Pancreas (tissue), 10 donors: ENCODE data around the gene IGSF21. TPM values are rescaled to one million over a fixed set of nuclear protein-coding genes. Genes with fewer than 3 reads are reported as not detected.

Experiments
- ATAC-seq, 4 donors: fragments of 200-7000 bp; cut with Tn5 transposase; one replicate each; pipeline versions ENCODE4 v1.8.0 to v1.9.1; 2020; ENCODE audit warnings: mild to moderate bottlenecking in 4 of 4, moderate library complexity in 4 of 4
- DNase-seq, 6 donors: peaks; one replicate each; pipeline ENCODE4 v3.0.0-alpha.2; 2020
- FAIRE-seq: peaks from 2 replicates; lab custom pipeline; 2012; peaks lifted over from hg19 to GRCh38; lab: Jason Lieb, UNC
- H3K27ac ChIP-seq, 4 donors: fragments of 200-600 bp; sonication (generic); 1 replicate in 3 of 4; 2 replicates in 1 of 4; pipeline versions ENCODE4 v1.5.0 to v1.8.0; 2020
- H3K27me3 ChIP-seq, 4 donors: fragments of 200-600 bp; one replicate each; pipeline ENCODE4 v1.8.0; 2021
- H3K36me3 ChIP-seq, 3 donors: fragments of 200-600 bp; sonication (generic) in 1 of 3; one replicate each; pipeline versions ENCODE4 v1.5.0 to v1.8.0; 2020 to 2021
- H3K4me1 ChIP-seq, 3 donors: fragments of 200-600 bp; one replicate each; pipeline ENCODE4 v1.8.0; 2021
- H3K4me3 ChIP-seq, 4 donors: fragments of 200-600 bp; sonication (generic) in 2 of 4; one replicate each; pipeline versions ENCODE4 v1.5.0 to v1.8.0; 2020 to 2021
- H3K9me3 ChIP-seq, 4 donors: fragments of 200-600 bp; one replicate each; pipeline ENCODE4 v1.8.0; 2021
- CTCF ChIP-seq, 4 donors: fragments of 200-600 bp; sonication (generic) in 3 of 4; IDR thresholded peaks; one replicate each; pipeline versions ENCODE4 v1.5.0 to v1.8.0; 2021; ENCODE audit warnings: antibody characterized with exemption in 4 of 4
- WGBS, 2 donors: extraction: QIAGEN DNeasy Blood & Tissue Kit; methylation state at CpG; one replicate each; pipeline ENCODE4 v1.1.7; 2013; 5-methylcytosine and 5-hydroxymethylcytosine counted together
- intact Hi-C, 3 donors: fragments of 100-400 bp; cut with DNase I; formaldehyde crosslinking; loops; one replicate each; pipeline versions ENCODE4 v1.11.1 to v1.14.2; 2022
- polyA plus RNA-seq, 2 donors: library from polyadenylated mRNA; stranded (reverse); fragments of 200-250 nt; gene quantifications; one replicate each; pipeline ENCODE4 v1.2.3, GENCODE V29; 2013
- total RNA-seq, 6 donors: library from RNA; stranded (reverse); fragmentation: NEBNext Ultra II Directional in 4 of 6; extraction: Animal tissue kit (Norgen Biotek cat#: 25700) in 4 of 6; gene quantifications; one replicate each; pipeline versions ENCODE4 v1.2.1 to v1.2.4, GENCODE V29; 2021 to 2023
- donor health status: healthy with polysubstance abuse.
- donor health status: DM: no; HTN: no; CAD: no; lungs with moderate emphysema.
- donor health status: DM: no; HTN: no; CAD: no.
- donor health status: control.
- donor health status: control.
- donor health status: Bipolar disorder and iron deficiency.
- donor health status: DM: yes; HTN: yes; CAD: no.
- donor health status: DM: no; HTN: no; CAD: no.
- donor health status: DM: no; HTN: no; CAD: no.
- donor health status: DM: yes; HTN: yes; CAD: no.

The IGSF21 gene
- total and polyA plus RNA-seq, 8 donors = 0.28 to 1.3 (median 0.92) TPM; not detected in 1

- Histone ChIP-seq H3K27ac (no peak overlapping the region), H3K4me3 (no peak overlapping the region), H3K36me3 (no peaks in the 10 kb centered on the region), H3K4me1 (no peaks in the 10 kb centered on the region), H3K27me3 (no peaks in the 10 kb centered on the region), H3K9me3 (no peaks in the 10 kb centered on the region)
- intact Hi-C loops = no loop called here
- WGBS, 2 donors = 27 to 28% methylated on average over 2 of the region's 2 CpGs
- ATAC-seq (no peak), FAIRE-seq (no peak), DNase-seq (no peak)
- no peak for TF ChIP-seq CTCF (IDR thresholded peaks at IDR 0.05)
Measured at GRCh38 chr1:18327650-18328049, 220.1 kb downstream of the IGSF21 start.

- FAIRE-seq = no peak
- no peak for TF ChIP-seq CTCF (IDR thresholded peaks at IDR 0.05)
Measured at GRCh38 chr1:18328803-18329202, 221.2 kb downstream of the IGSF21 start.

GRCh38 chr1:18329469-18330253 is 222.1 kb downstream of the IGSF21 start:
- H3K27ac ChIP-seq = no peak overlapping the region
- no peaks in the 10 kb centered on the region for H3K36me3 ChIP-seq
- intact Hi-C loops = no loop called here
- DNase-seq (no peak), ATAC-seq (no peak), FAIRE-seq (no peak)
- TF ChIP-seq CTCF (IDR thresholded peaks at IDR 0.05) = no peak
- H3K27me3 ChIP-seq = peaks cover 0 to 1% (median 0%) of the 10 kb centered on the region in 4 donors
- H3K9me3 ChIP-seq = no peaks in the 10 kb centered on the region
- H3K4me1 ChIP-seq = no peaks in the 10 kb centered on the region
- 58 to 64% methylated on average over 9 of the region's 9 CpGs for WGBS, 2 donors
- H3K4me3 ChIP-seq = no peak overlapping the region

More at GRCh38 chr1:18328803-18329202, 221.2 kb downstream of the IGSF21 start:
- Histone ChIP-seq H3K27ac (no peak overlapping the region), H3K9me3 (no peaks in the 10 kb centered on the region), H3K27me3 (no peaks in the 10 kb centered on the region), H3K36me3 (no peaks in the 10 kb centered on the region), H3K4me3 (no peak overlapping the region), H3K4me1 (no peaks in the 10 kb centered on the region)
- no peak for ATAC-seq
- intact Hi-C loops = no loop called here
- DNase-seq = no peak
- 66 to 67% methylated on average over 4 of the region's 4 CpGs for WGBS, 2 donors

GRCh38 chr1:18332576-18332975 is 225.0 kb downstream of the IGSF21 start:
- peaks cover 0 to 3% (median 0%) of the 10 kb centered on the region in 4 donors for H3K27me3 ChIP-seq
- no peak for ATAC-seq
- TF ChIP-seq CTCF (IDR thresholded peaks at IDR 0.05) = no peak
- H3K27ac ChIP-seq = no peak overlapping the region
- no peaks in the 10 kb centered on the region for H3K9me3 ChIP-seq
- intact Hi-C loops = no loop called here
- H3K4me3 ChIP-seq = no peak overlapping the region
- no peaks in the 10 kb centered on the region for H3K36me3 ChIP-seq
- H3K4me1 ChIP-seq = no peaks in the 10 kb centered on the region
- no peak for DNase-seq
- FAIRE-seq = no peak
- 18 to 21% methylated on average over 6 of the region's 6 CpGs for WGBS, 2 donors

- DNase-seq (no peak), ATAC-seq (no peak), FAIRE-seq (no peak)
- no peak for TF ChIP-seq CTCF (IDR thresholded peaks at IDR 0.05)
- no peak overlapping the region for H3K27ac ChIP-seq
- no peaks in the 10 kb centered on the region for H3K4me1 ChIP-seq
- H3K4me3 ChIP-seq = no peak overlapping the region
- intact Hi-C loops = no loop called here
- WGBS, 2 donors = 69 to 73% methylated on average over 3 of the region's 3 CpGs
- no peaks in the 10 kb centered on the region for H3K9me3 ChIP-seq
- H3K36me3 ChIP-seq = no peaks in the 10 kb centered on the region
- H3K27me3 ChIP-seq = peaks cover 0 to 3% (median 0%) of the 10 kb centered on the region in 4 donors
Measured at GRCh38 chr1:18333220-18333619, 225.6 kb downstream of the IGSF21 start.
